ENCODE data around the gene WWOX.

WWOX gene

GRCh38 chr16:78783570-78784079 lies 684.2 kb downstream of the WWOX start:
- no peak for TF ChIP-seq CTCF (IDR thresholded peaks at IDR 0.05; ENCODE audit: low read depth, low read length)
- H3K4me3 ChIP-seq (replicated peaks in 1 of 2; ENCODE audit: low read depth in 2 of 2, low read length in 2 of 2), result no peak overlapping the region
- DNase-seq (ENCODE audit: low read depth in 2 of 2), result no peak

GRCh38 chr16:78784771-78785170 lies 685.3 kb downstream of the WWOX start:
- no peak for TF ChIP-seq CTCF (IDR thresholded peaks at IDR 0.05; ENCODE audit: low read depth, low read length)
- DNase-seq (ENCODE audit: low read depth in 2 of 2), result no peak

GRCh38 chr16:78785218-78785617 lies 685.8 kb downstream of the WWOX start:
- no peak for DNase-seq (ENCODE audit: low read depth in 2 of 2)
- no peak overlapping the region for H3K4me3 ChIP-seq (replicated peaks in 1 of 2; ENCODE audit: low read depth in 2 of 2, low read length in 2 of 2)
- no peak for TF ChIP-seq CTCF (IDR thresholded peaks at IDR 0.05; ENCODE audit: low read depth, low read length)

More at GRCh38 chr16:78784771-78785170, 685.3 kb downstream of the WWOX start:
- no peak overlapping the region for H3K4me3 ChIP-seq (replicated peaks in 1 of 2; ENCODE audit: low read depth in 2 of 2, low read length in 2 of 2)

GRCh38 chr16:78786635-78787034 lies 687.2 kb downstream of the WWOX start:
- no peak for DNase-seq (ENCODE audit: low read depth in 2 of 2)
- no peak for TF ChIP-seq CTCF (IDR thresholded peaks at IDR 0.05; ENCODE audit: low read depth, low read length)
- H3K4me3 ChIP-seq (replicated peaks in 1 of 2; ENCODE audit: low read depth in 2 of 2, low read length in 2 of 2), result no peak overlapping the region

- no peak overlapping the region for H3K4me3 ChIP-seq (replicated peaks in 1 of 2; ENCODE audit: low read depth in 2 of 2, low read length in 2 of 2)
Measured at GRCh38 chr16:78788276-78788675, 688.8 kb downstream of the WWOX start.

GRCh38 chr16:78788696-78789095 lies 689.2 kb downstream of the WWOX start:
- H3K4me3 ChIP-seq (replicated peaks in 1 of 2; ENCODE audit: low read depth in 2 of 2, low read length in 2 of 2), result no peak overlapping the region
- no peak for TF ChIP-seq CTCF (IDR thresholded peaks at IDR 0.05; ENCODE audit: low read depth, low read length)
- DNase-seq (ENCODE audit: low read depth in 2 of 2), result no peak

More at GRCh38 chr16:78788276-78788675, 688.8 kb downstream of the WWOX start:
- TF ChIP-seq CTCF (IDR thresholded peaks at IDR 0.05; ENCODE audit: low read depth, low read length), result no peak
- DNase-seq (ENCODE audit: low read depth in 2 of 2), result no peak

- no peak for TF ChIP-seq CTCF (IDR thresholded peaks at IDR 0.05; ENCODE audit: low read depth, low read length)
- no peak for DNase-seq (ENCODE audit: low read depth in 2 of 2)
- H3K4me3 ChIP-seq (replicated peaks in 1 of 2; ENCODE audit: low read depth in 2 of 2, low read length in 2 of 2), result no peak overlapping the region
Measured at GRCh38 chr16:78789561-78789960, 690.1 kb downstream of the WWOX start.
